Neural cell (in vitro differentiated cells): ENCODE measurements around the gene TMEM101.

Source experiments
- CTCF ChIP-seq: fragments of 450-650 bp; IDR thresholded peaks from 2 replicates; pipeline ENCODE4 v1.5.1; 2014; ENCODE audit warnings: antibody characterized with exemption, mild to moderate bottlenecking, moderate library complexity; ENCODE audit not compliant: poor library complexity, severe bottlenecking
- EP300 ChIP-seq: fragments of 450-650 bp; conservative IDR thresholded peaks from 2 replicates; pipeline ENCODE4 v1.6.1; 2014; ENCODE audit warnings: antibody characterized with exemption, mild to moderate bottlenecking, moderate library complexity; ENCODE audit not compliant: poor library complexity, severe bottlenecking
- EZH2 ChIP-seq: fragments of 200-600, 300-800 bp; shearing (Covaris generic), sonication (generic); IDR thresholded peaks from 2 replicates; pipeline ENCODE4 v1.6.1; 2014; ENCODE audit warnings: antibody characterized with exemption, low read length, borderline replicate concordance, mild to moderate bottlenecking; ENCODE audit not compliant: insufficient read depth, poor library complexity, severe bottlenecking
- POLR2AphosphoS5 ChIP-seq: IDR thresholded peaks from 2 replicates; pipeline ENCODE4 v1.6.1; 2012
- RAD21 ChIP-seq: fragments of 450-650 bp; conservative IDR thresholded peaks from 2 replicates; pipeline ENCODE4 v1.6.1; 2014; ENCODE audit warnings: antibody characterized with exemption, mild to moderate bottlenecking, moderate library complexity
- REST ChIP-seq: IDR thresholded peaks from 2 replicates; pipeline ENCODE4 v1.6.1; 2012; ENCODE audit warnings: borderline replicate concordance
- TAF1 ChIP-seq: IDR thresholded peaks from 2 replicates; pipeline ENCODE4 v1.6.1; 2012; ENCODE audit warnings: low read depth

- TF ChIP-seq EP300 (no peak), POLR2AphosphoS5 (no peak), TAF1 (no peak), CTCF (no peak), EZH2 (no peak), REST (no peak), RAD21 (no peak)
These were observed 40.1 kb downstream of the TMEM101 start for GRCh38 chr17:43974382-43975266.
